Adipose tissue (tissue), 3 donors: ENCODE data around the gene ADCY2. TPM values are rescaled to one million over a fixed set of nuclear protein-coding genes. Genes with fewer than 3 reads are reported as not detected.

Source experiments
- H3K27ac ChIP-seq: one replicate; pipeline ENCODE4 v1.5.1; 2013; ENCODE audit warnings: low read depth, low read length
- WGBS, 3 donors: extraction: QIAGEN DNeasy Blood & Tissue Kit; methylation state at CpG; one replicate each; pipeline ENCODE4 v1.1.7; 2013; 5-methylcytosine and 5-hydroxymethylcytosine counted together
- polyA plus RNA-seq, 3 donors: library from polyadenylated mRNA; stranded (reverse); fragments of 200-250 nt; gene quantifications; one replicate each; pipeline ENCODE4 v1.2.3, GENCODE V29; 2013
- donor health status: healthy with polysubstance abuse.
- donor health status: Bipolar disorder and iron deficiency.
- donor health status: healthy.

Gene ADCY2
- polyA plus RNA-seq, 3 donors, result 0.43 to 1.5 (median 0.89) TPM

- WGBS, 3 donors, result 86 to 91% (median 90%) methylated on average over 2 of the region's 2 CpGs
- no peak overlapping the region for H3K27ac ChIP-seq
Measured at GRCh38 chr5:7537573-7537972, 141.6 kb downstream of the ADCY2 start.

GRCh38 chr5:7539571-7539970 lies 143.6 kb downstream of the ADCY2 start:
- WGBS, 3 donors, result 79 to 81% (median 80%) methylated on average over 5 of the region's 5 CpGs
- no peak overlapping the region for H3K27ac ChIP-seq

GRCh38 chr5:7540736-7541485 lies 145.0 kb downstream of the ADCY2 start:
- no peak overlapping the region for H3K27ac ChIP-seq
- WGBS, 3 donors, result 53 to 65% (median 65%) methylated on average over 9 of the region's 9 CpGs

- H3K27ac ChIP-seq, result no peak overlapping the region
- WGBS, 3 donors, result 74 to 76% (median 75%) methylated on average over 2 of the region's 2 CpGs
Measured at GRCh38 chr5:7541898-7542297, 146.0 kb downstream of the ADCY2 start.

- 73 to 83% (median 73%) methylated on average over 6 of the region's 6 CpGs for WGBS, 3 donors
Measured at GRCh38 chr5:7546555-7546954, 150.6 kb downstream of the ADCY2 start.

GRCh38 chr5:7548596-7548995 lies 152.7 kb downstream of the ADCY2 start:
- 49 to 61% (median 56%) methylated on average over 2 of the region's 2 CpGs for WGBS, 3 donors
- no peak overlapping the region for H3K27ac ChIP-seq

More at GRCh38 chr5:7546555-7546954, 150.6 kb downstream of the ADCY2 start:
- H3K27ac ChIP-seq, result no peak overlapping the region

GRCh38 chr5:7565559-7565958 lies 169.6 kb downstream of the ADCY2 start:
- 81 to 91% (median 90%) methylated on average over 2 of the region's 2 CpGs for WGBS, 3 donors
- H3K27ac ChIP-seq, result no peak overlapping the region

GRCh38 chr5:7576023-7576715 lies 180.2 kb downstream of the ADCY2 start:
- 46 to 65% (median 62%) methylated on average over 7 of the region's 7 CpGs for WGBS, 3 donors
- no peak overlapping the region for H3K27ac ChIP-seq

- no peak overlapping the region for H3K27ac ChIP-seq
- WGBS, 3 donors, result 83 to 87% (median 84%) methylated on average over 2 of the region's 2 CpGs
Measured at GRCh38 chr5:7577381-7577780, 181.4 kb downstream of the ADCY2 start.

- no peak overlapping the region for H3K27ac ChIP-seq
- 50 to 60% (median 56%) methylated on average over 1 of the region's 1 CpG for WGBS, 3 donors
Measured at GRCh38 chr5:7578071-7578470, 182.1 kb downstream of the ADCY2 start.

- 90 to 97% (median 93%) methylated on average over 2 of the region's 2 CpGs for WGBS, 3 donors
- H3K27ac ChIP-seq, result no peak overlapping the region
Measured at GRCh38 chr5:7584749-7585148, 188.8 kb downstream of the ADCY2 start.

- 94 to 95% (median 95%) methylated on average over 3 of the region's 3 CpGs for WGBS, 3 donors
- no peak overlapping the region for H3K27ac ChIP-seq
Measured at GRCh38 chr5:7585807-7586206, 189.9 kb downstream of the ADCY2 start.

GRCh38 chr5:7586480-7586879 lies 190.5 kb downstream of the ADCY2 start:
- WGBS, 3 donors, result 85 to 91% (median 87%) methylated on average over 12 of the region's 12 CpGs

GRCh38 chr5:7589800-7590199 lies 193.9 kb downstream of the ADCY2 start:
- 76 to 81% (median 76%) methylated on average over 5 of the region's 5 CpGs for WGBS, 3 donors
- no peak overlapping the region for H3K27ac ChIP-seq

More at GRCh38 chr5:7586480-7586879, 190.5 kb downstream of the ADCY2 start:
- H3K27ac ChIP-seq, result no peak overlapping the region

GRCh38 chr5:7592910-7593309 lies 197.0 kb downstream of the ADCY2 start:
- 48 to 54% (median 52%) methylated on average over 6 of the region's 6 CpGs for WGBS, 3 donors
- H3K27ac ChIP-seq, result no peak overlapping the region

GRCh38 chr5:7597059-7597642 lies 201.2 kb downstream of the ADCY2 start:
- H3K27ac ChIP-seq, result no peak overlapping the region
- 63 to 76% (median 73%) methylated on average over 6 of the region's 6 CpGs for WGBS, 3 donors

- WGBS, 3 donors, result 36 to 64% (median 55%) methylated on average over 4 of the region's 4 CpGs
- no peak overlapping the region for H3K27ac ChIP-seq
Measured at GRCh38 chr5:7606840-7607465, 211.0 kb downstream of the ADCY2 start.

- no peak overlapping the region for H3K27ac ChIP-seq
Measured at GRCh38 chr5:7608772-7609171, 212.8 kb downstream of the ADCY2 start.

GRCh38 chr5:7609726-7610125 lies 213.8 kb downstream of the ADCY2 start:
- 79 to 83% (median 79%) methylated on average over 1 of the region's 1 CpG for WGBS, 3 donors
- no peak overlapping the region for H3K27ac ChIP-seq
